Endometrium (tissue), 2 donors: Measurements from ENCODE around the gene DHRS11.

Source experiments
- FAIRE-seq: peaks from 2 replicates; lab custom pipeline; 2012; peaks lifted over from hg19 to GRCh38; lab: Jason Lieb, UNC
- donor health status: control.
- donor health status: control.

Gene DHRS11, protein sequence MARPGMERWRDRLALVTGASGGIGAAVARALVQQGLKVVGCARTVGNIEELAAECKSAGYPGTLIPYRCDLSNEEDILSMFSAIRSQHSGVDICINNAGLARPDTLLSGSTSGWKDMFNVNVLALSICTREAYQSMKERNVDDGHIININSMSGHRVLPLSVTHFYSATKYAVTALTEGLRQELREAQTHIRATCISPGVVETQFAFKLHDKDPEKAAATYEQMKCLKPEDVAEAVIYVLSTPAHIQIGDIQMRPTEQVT

DNA sequence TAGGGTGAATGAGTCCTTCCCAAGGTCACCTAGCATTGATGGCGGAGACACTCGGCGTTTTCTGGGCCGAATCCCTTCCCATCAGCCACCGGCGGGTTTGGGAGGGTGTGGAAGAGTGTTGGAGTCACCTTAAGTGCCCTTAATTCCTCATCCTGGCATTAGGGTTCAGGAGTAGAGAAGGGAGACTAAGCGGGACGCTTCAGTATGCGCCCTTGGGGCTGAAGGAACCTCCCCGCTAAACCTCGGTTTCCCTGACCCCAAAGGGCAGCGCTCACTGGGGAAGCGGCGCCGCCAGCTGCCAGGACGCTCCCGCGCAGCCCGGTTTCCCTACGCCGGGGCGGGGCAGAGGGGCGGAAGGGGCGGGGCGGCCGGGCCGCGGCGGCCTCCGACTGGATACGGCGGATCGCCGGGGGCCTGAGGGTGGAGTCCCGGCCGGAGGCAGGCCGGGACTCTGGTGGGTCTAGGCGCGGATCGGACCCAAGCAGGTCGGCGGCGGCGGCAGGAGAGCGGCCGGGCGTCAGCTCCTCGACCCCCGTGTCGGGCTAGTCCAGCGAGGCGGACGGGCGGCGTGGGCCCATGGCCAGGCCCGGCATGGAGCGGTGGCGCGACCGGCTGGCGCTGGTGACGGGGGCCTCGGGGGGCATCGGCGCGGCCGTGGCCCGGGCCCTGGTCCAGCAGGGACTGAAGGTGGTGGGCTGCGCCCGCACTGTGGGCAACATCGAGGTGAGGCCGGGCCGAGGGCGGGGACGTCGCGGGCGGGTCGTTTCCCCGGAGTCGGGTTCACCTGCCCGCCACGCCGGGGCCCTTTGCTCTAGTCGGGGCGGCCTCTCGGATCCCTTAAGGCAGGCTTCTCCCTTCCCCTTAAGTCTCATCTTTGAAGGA, at the start of gene DHRS11:
TSS of gene DHRS11 (plus strand) at position 446 of the 882 bp plus-strand sequence. CDS start at position 577, 131 bp downstream.
- no peak for FAIRE-seq

DNA sequence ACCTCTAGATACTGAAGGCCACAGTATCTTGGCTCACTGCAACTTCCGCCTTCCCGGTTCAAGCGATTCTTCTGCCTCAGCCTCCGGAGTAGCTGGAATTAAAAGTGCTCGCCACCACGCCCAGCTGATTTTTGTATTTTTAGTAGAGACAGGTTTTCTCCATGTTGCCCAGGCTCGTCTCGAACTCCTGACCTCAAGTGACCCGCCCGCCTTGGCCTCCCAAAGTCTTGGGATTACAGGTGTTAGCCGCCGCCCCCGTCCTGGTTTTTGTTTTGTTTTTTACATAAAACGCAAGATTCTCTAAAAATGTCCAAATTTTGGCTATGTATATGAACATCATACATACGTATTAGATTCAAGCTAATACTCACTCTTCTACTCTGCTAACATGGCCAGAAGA, 48.9 kb upstream of the DHRS11 start:
- FAIRE-seq = no peak

DNA sequence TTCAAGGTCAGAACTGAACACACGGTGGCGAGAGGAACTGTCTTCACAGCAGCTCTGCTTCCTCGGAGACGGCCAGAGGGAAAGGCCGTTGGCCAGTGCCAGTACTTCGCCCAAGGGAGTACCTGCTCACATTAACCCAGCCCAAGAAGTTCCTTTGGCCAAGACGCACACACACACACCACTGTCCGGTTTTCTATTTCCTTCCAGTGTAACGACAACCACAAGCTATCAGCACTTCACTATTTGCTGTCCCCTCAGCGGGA, 47.7 kb upstream of the DHRS11 start:
- no peak for FAIRE-seq

DNA sequence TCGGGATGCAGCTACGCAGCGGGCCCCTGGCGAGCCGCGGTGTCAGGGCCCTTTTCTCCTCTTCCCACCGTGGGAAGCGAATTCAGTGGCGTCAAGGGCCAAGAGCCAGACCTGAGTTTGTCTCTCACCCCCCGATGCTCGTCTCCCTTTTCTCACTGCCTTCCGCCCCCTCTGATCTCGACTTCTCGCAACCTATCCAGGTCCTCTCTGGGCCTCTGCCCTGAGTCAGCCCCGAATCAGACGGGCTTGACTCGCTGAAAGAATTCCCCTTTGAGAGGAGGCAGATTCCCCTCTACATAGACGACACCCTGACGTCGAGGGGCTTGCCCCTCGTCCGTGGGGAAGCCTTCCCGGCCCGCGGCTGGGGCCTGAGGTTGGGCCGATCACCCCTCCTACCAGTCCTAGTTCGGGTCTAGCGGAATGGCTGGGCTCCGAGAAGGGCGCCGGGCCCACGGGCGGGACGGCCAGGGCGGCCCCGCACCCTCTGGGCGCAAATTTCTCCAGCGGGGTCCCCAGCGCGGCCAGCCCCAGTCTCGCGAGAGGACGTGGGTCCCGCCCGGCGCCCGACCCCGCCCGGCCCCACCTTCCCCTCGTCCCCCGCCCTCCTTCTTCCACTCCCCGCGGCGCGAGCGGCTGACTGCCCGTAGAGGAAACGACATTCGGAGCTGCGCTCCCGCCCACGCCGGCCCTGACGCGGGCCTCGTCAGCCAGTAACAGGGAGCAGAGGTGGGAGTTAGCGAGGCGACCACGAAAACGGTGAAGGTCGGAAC, 47.2 kb upstream of the DHRS11 start, which contains the start of gene GGNBP2:
TSS of gene GGNBP2 (plus strand) at position 613 of the 770 bp plus-strand sequence. CDS start 806 bp downstream, outside the sequence.
- no peak for FAIRE-seq

DNA sequence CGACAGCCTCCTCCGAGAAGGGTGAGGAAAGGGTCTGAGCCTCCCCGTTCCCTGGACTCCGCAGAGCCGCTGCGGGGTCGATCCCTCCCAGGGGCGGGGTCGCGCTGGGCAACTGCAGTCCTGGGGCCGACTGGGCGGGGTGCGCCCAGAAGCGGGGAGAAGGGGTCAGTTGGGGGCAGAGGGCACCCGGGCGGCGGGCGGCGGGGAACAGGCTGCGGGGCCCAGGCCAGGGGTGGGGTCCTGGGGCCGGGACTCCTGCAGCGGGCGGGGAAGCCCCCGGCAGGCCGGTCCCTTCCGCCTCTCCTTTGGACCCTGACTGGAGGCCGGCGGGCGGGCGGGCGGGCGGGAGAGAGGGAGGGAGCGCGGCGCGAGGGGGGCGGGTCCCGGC, 46.6 kb upstream of the DHRS11 start:
- no peak for FAIRE-seq

DNA sequence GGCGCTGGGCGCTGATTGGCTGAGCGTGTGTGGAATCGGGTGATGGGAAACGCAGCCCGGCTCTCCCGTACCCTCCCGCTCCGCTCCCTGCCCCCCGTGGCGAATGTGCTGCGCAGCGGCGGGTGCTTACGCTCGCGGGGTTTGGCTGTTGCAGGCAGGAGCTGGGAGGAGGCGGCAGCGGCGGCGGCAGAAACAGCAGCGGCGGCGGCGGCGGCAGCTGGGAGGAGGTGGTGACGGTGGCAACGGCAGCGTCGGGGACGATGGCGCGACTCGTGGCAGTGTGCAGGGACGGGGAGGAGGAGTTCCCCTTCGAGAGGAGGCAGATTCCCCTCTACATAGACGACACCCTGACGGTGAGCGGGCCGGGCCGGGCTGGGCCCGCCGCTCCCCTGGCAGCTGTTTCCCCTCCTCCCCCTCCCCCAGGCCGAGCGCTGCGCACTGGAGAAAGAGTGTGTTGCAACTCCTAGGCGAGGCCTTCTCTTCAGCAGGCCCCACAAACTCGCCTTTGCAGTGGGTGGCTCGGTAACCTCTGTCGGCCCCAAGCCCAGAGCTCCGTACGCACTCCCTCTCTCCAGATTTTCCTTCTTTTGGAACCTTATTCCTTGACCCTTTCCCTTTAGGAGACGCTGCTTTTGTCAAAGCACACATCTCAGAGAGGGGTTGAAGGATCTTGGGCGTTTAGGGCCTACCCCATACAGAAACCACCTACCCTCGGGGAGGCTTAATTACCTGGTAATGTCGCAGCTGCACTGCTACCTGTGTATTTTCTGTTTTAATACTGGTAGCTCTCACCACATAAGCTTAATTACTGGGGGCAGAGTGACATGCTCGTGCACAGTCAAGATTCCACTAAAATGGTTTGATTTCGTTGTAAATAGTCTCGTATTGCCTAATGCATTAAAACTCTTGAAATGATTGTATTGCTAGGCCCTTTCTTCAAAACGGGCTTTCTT, 45.9 kb upstream of the DHRS11 start:
- FAIRE-seq = no peak

DNA sequence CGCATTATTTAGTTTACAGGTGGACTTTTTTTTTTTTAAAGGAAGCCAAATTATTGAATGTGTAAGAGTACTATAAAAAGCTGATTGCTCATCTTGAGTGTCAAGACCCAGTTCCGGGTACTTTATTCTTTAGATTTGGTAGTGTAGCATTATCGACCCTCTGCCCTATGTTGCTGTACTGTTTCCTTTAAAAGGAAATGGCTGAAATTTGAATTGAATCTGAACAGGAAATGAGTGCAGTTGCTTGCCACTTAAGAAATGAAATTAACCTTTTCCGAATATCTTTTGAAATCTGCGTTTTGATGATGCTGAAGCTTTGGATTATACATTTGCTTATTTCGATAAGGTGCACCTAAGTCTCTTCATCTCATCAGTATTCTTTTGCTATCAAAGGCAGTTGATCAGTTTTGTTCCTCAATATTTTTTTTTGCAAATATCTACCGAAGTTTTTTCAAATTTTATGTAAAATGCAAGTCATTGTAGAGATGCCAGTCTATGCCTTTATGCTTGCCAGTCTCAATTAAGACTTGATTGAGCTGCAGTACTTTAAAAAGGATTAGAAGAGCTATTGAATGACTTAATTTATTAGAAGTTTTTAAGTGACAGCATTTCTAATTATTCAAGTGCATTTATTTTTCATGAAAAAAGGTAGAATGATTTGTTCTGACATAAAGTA, 45.1 kb upstream of the DHRS11 start:
- no peak for FAIRE-seq

DNA sequence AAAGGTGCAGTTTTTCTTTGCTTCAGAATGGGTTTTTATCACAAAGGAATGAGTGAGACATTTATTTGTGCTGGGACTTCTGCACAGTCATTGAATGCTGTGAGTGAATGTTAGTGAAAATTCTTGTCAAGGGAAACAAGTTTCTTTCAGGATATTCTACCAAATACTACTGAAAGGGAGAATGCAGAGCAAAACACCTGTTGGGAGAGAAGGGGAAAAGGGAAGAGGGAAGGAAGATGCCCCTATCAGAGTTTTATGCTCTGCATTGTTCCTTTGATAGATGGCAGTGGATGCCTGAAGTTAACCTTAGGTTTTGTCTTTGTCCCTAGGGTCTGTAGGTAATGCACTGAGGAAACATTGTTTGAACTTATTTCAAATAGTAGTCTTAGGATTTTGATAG, 43.9 kb upstream of the DHRS11 start:
- no peak for FAIRE-seq

DNA sequence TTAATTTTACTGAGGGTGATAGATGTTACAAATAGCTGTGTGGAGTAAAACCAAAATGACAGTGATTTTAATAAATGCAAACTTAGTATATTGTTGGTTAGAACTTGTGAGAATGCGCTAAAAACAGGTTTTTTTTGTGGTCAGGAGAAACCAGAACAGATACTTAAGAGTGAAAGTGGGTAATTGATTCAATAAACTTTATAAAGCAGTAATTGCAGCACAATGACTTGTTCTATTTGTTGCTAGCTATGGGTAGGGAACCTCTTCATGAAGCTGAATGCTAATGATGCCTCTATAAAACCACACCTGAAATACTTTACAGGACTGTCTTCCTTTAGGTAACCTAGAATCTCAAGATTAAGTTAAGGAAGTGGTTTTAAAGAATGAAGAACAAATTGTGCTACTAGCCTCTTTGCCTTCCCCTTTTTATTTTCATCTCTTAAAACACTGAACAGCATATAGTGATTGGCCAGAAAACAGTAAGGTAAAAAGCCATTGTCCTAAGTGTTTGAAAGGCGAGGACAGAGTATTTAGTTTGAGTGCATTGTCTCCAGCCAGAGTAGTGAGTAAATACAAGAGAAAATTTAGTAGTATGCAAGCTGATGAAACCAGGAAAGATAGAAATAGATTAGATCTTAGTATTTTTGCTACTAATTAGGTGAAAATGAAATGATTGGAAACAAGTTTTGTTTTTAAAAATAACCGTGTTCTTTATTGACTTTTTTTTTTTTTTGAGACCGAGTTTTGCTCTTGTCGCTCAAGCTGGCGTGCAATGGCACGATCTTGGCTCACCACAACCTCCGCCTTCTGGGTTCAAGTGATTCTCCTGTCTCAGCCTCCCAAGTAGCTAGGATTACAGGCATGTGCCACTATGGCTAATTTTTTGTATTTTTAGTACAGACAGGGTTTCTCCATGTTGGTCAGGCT, 40.9 kb upstream of the DHRS11 start:
- no peak for FAIRE-seq

DNA sequence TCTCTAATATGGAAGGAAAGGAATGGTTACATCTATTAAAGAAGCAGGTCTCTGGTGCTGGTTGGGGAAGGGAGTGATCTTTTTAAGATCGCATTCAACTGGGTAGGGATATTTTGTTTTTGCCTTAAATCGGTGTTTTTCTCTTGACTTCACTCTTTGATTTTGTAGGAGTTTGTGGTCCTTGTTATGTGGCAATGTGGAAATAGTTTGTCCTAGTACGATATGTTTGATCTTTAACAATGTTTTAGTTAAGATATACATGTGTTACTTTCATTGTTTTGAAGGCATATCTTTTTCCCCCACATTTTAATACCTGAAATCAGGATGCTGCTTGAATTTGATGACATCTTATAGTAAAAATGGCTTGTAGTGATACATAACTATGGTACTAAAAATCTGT, 38.2 kb upstream of the DHRS11 start:
- FAIRE-seq = no peak

DNA sequence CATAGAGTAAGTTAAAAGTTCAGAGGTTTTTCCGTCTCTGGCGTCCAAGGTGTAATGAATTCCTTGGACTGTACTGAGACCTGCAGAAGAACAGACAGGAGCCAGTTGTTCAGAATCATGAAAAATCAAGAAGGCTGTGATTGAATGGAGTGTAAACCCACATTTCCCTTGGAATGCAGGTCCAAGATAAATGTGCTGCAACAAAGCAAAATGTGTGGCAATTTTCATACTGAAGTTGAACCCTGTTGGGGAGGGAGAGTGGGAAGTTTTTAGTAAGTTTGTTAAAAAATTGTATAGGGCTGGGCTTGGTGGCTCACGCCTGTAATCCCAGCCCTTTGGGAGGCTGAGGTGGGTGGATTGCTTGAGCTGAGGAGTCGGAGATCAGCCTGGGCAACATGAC, 25.6 kb upstream of the DHRS11 start:
- no peak for FAIRE-seq

DNA sequence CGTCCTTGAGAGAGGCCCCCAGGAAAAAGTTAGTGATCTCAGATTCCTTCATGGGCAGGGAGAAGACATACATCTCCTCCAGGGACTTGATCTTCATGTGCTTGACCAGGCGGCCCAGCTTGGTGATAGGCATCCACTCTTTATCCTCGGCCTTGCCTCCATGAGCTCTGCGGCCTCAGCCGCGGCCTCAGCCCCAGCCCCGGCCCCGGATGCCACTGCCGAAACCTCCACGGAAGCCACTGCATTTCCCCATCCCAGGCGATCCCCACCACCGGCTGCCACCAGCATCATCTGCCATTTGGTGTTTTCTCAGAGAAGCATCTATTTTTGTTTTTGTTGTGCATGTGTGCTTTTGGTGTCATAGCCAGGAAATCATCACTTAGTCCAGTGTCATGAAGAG, 16.7 kb upstream of the DHRS11 start:
- FAIRE-seq = no peak

DNA sequence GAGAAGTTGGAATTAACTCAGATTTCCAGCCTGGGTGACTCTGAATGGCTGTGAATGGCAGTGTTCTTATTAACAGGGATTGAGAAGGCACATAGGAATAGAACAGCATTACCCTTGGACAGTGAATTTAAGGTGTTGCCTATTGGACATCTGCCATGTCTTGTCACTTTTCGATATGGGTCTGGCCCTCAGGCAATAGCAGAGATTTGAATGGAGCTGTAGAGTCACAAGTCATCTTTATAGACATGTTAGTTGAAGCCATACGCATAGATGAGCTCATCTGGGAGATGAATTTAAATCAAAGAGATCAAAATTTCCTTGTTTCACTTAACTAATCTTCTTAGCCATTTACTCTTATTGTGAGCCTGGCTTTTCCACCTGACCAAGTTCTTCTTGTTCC, 14.9 kb upstream of the DHRS11 start:
- FAIRE-seq = no peak

DNA sequence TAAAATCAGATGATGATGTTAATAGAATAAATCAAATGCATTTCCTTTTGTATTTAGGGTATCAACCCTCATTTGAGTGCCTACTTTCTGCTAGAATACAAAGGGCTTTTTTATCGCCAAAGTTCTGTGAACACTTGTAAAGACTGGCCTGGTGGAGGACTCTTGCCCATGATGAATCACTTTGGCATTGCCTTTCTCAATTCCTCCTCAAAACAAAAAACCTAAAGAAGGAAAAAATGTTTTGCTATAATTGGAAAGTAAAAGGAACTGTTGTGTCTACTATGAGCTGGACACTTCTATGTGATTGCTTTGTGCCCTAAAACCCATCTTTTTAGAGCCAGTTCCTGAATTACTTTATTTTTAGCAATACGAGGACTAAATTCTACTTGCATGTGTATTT, 13.0 kb upstream of the DHRS11 start:
- no peak for FAIRE-seq

DNA sequence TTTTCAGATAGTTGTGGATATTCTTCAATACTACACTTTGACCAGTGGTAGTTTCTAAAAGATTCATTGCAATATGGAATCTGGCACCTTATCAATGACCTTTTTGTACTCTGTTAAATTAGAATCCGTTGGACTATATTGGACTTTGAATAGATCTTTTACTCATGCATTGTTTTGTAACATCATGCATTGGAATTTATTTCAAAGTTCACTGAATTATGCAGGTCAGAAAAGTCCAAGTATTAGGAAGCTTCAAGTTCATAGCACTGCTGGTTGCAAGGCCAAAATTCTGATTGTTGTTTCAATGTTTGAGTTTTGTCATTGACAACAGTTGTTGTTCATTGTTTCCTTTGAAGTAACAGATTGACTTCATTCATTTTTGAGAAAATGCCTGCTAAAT, 7.9 kb upstream of the DHRS11 start:
- no peak for FAIRE-seq

DNA sequence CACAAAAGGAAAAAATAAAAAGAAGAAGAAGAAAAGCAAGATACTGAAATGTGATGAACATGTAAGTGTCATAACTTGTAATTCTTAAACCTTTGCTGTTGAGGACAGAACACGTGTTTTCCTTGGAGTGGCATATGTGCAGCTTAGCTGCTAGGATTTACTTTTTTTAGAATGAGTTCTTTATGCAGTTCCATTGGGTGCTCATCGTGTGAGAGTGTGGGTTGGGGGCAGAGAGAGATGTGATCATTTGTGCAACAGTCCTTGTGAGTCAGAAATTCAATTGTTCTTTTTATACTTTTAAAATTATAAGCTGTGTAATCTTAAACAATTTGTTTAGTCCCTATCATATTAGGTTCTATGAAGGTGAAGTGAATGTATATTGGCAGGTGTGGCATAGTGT, 5.5 kb upstream of the DHRS11 start:
- no peak for FAIRE-seq

DNA sequence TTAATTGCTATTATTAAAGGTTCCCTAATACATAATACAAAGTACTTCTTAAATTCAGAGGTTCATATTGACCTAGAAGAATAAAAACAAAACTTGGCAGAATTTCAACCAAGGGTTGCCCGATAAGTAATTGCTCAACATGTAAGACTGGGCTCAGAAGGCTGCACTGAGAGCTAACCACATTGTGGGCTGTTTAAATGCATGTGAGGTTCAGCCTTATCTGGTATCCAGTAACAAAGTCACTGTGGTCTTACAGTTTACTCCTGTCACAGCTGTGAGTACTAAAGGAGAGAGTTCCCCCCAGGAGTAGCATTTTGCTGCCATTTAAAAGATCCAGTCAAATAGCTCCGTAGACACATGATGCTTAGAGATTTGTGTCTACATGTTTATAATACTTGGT, 1.6 kb upstream of the DHRS11 start:
- no peak for FAIRE-seq

DNA sequence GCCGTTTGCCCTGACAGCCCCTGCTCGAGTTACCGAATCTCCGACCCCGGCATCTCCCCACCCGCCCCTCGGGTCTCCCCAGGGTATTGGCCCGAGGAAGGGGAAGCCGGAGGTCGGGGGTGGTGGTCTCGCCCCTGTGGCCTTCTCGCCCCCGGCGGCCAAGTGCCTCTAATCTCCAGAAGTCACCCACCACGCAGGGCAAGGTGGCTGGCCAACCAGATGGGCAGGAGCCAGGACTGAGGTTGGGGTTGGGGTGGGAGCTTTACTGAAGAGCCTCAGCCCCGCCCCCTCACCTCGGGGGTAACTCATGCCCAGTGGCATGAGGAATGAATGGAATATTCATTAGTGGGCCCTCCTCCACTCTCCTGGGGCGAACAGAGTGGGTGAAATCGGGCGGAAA, 637 bp downstream of the DHRS11 start:
- no peak for FAIRE-seq

DNA sequence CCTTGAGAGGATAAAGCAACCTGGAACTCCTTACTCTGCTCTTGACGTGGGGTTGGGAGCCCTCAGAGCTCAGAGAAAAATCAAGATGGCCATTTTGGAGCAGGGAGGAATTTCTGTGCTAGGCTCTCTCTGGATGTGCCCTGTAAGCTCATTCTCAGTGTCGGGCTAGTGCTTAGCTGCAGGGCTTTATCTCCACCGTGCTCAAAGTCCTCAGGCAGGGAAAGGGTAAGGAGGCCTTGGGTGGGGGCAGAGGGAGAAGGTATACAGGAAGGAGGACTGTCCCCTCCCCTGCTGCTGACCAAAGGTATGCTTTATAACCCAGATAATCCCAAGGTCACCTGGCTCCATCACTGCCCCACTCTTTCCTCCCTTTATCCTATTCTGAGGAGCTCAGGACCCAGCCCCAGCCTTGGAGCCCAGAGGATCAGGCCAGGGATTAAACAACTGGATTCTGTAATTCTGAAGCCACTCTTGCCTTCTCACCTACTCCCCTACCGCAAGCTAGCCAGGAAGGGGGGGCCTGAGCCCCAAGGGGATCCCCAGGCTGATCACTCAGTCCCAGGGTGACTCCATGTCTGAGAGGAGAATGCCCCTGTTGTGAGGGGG, 1.1 kb downstream of the DHRS11 start:
- no peak for FAIRE-seq
